Spleen (tissue), 11 donors: ENCODE data around the gene HMGB4. TPM values are rescaled to one million over a fixed set of nuclear protein-coding genes. Genes with fewer than 3 reads are reported as not detected.

Source experiments
- DNase-seq: peaks from one replicate; pipeline ENCODE4 v3.0.0-alpha.2; 2020
- H3K27ac ChIP-seq, 8 donors: fragments of 200-600 bp; sonication (generic) in 7 of 8; 1 replicate in 4 of 8; 2 replicates in 4 of 8; pipeline versions ENCODE4 v1.5.0 to v1.8.0; 2016 to 2021; ENCODE audit warnings: inconsistent platforms in 4 of 8, mild to moderate bottlenecking in 4 of 8, moderate library complexity in 1 of 8
- H3K27me3 ChIP-seq, 7 donors: fragments of 200-600 bp; sonication (generic) in 6 of 7; replicated peaks in 1 of 7; 1 replicate in 4 of 7; 2 replicates in 3 of 7; pipeline versions ENCODE4 v1.5.0 to v1.8.0; 2016 to 2021; ENCODE audit warnings: inconsistent platforms in 3 of 7, mild to moderate bottlenecking in 1 of 7
- H3K36me3 ChIP-seq, 6 donors: fragments of 200-600 bp; sonication (generic) in 5 of 6; 1 replicate in 4 of 6; 2 replicates in 2 of 6; pipeline versions ENCODE4 v1.5.0 to v1.8.0; 2016 to 2021; ENCODE audit warnings: inconsistent platforms in 2 of 6
- H3K4me1 ChIP-seq, 6 donors: fragments of 200-600 bp; sonication (generic) in 5 of 6; 1 replicate in 3 of 6; 2 replicates in 3 of 6; pipeline versions ENCODE4 v1.5.0 to v1.8.0; 2016 to 2021; ENCODE audit warnings: inconsistent platforms in 3 of 6
- H3K4me3 ChIP-seq, 8 donors: fragments of 200-600 bp; sonication (generic) in 7 of 8; 1 replicate in 4 of 8; 2 replicates in 4 of 8; pipeline versions ENCODE4 v1.5.0 to v1.8.0; 2016 to 2021; ENCODE audit warnings: inconsistent platforms in 4 of 8, mild to moderate bottlenecking in 4 of 8, moderate library complexity in 2 of 8
- H3K9me3 ChIP-seq, 8 donors: fragments of 200-600 bp; sonication (generic) in 7 of 8; 1 replicate in 4 of 8; 2 replicates in 4 of 8; pipeline versions ENCODE4 v1.5.0 to v1.8.0; 2016 to 2021; ENCODE audit warnings: inconsistent platforms in 4 of 8
- POLR2A ChIP-seq, 3 donors: fragments of 450-650 bp; IDR thresholded peaks; one replicate each; pipeline ENCODE4 v1.5.1; 2017; ENCODE audit warnings: antibody characterized with exemption in 3 of 3, mild to moderate bottlenecking in 1 of 3
- POLR2AphosphoS5 ChIP-seq, 3 donors: sonication (generic); formaldehyde crosslinking; IDR thresholded peaks; one replicate each; pipeline ENCODE4 v1.5.1; 2017; ENCODE audit warnings: antibody characterized with exemption in 3 of 3
- WGBS, 5 donors: extraction: QIAGEN DNeasy Blood & Tissue Kit in 3 of 5; methylation state at CpG; one replicate each; pipeline versions ENCODE4 v1.1.5 to v1.1.7; 2013 to 2018; 5-methylcytosine and 5-hydroxymethylcytosine counted together
- intact Hi-C: fragments of 100-400 bp; cut with DNase I; formaldehyde crosslinking; loops from one replicate; pipeline ENCODE4 v1.15.0; 2023; ENCODE audit warnings: low total_unique reads
- polyA plus RNA-seq, 3 donors: library from polyadenylated mRNA; stranded (reverse); fragments of 200-250 nt; gene quantifications; one replicate each; pipeline ENCODE4 v1.2.1, GENCODE V29; 2013
- total RNA-seq, 7 donors: library from RNA; depleted of rRNA in 3 of 7; stranded (reverse); fragments of >200 nt in 3 of 7; fragmentation: NEBNext Ultra II Directional in 4 of 7; extraction: Animal tissue kit (Norgen Biotek cat#: 25700) in 4 of 7; gene quantifications; one replicate each; pipeline versions ENCODE4 v1.1.0 to v1.2.1, GENCODE V29; 2016 to 2021
- TF ChIP-seq, protein P1 (sequence below), 11 experiments: fragments of 200-600 bp in 7 of 11; fragments of 450-650 bp in 4 of 11; sonication (generic) in 4 of 11; IDR thresholded peaks in 8 of 11; conservative IDR thresholded peaks in 3 of 11; 1 replicate in 7 of 11; 2 replicates in 4 of 11; pipeline versions ENCODE4 v1.4.0 to v1.8.0; 2016 to 2021; ENCODE audit warnings: antibody characterized with exemption in 11 of 11, inconsistent platforms in 4 of 11, mild to moderate bottlenecking in 1 of 11
- donor health status: healthy with polysubstance abuse.
- donor health status: DM: no; HTN: no; CAD: no; lungs with moderate emphysema.
- donor health status: DM: no; HTN: no; CAD: no.
- donor health status: Bipolar disorder and iron deficiency.
- donor health status: healthy.
- donor health status: DM: no; HTN: no; CAD: no.
- donor health status: DM: yes; HTN: yes; CAD: no.

HMGB4 gene
- total and polyA plus RNA-seq, 10 donors: not detected

DNA sequence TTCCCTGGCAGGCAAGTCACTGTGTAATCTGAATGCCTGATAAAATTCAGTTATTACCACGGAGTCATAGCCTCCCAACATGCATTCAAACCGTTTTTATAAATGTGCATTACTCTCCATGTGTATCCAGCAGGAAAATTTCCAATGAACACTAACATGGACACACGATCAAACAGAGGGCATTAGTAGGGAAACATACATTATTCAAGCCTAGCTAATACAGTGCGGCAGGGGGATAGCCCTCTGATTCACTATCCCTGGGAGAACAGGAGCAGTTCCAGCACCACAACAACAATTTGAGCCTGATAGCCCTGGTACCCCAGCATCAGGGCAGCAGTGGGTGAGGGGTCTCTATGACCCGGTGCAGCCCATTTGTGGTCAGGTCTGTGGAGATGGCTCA is 35.8 kb upstream of the HMGB4 start:
- TF ChIP-seq, protein P1, sequence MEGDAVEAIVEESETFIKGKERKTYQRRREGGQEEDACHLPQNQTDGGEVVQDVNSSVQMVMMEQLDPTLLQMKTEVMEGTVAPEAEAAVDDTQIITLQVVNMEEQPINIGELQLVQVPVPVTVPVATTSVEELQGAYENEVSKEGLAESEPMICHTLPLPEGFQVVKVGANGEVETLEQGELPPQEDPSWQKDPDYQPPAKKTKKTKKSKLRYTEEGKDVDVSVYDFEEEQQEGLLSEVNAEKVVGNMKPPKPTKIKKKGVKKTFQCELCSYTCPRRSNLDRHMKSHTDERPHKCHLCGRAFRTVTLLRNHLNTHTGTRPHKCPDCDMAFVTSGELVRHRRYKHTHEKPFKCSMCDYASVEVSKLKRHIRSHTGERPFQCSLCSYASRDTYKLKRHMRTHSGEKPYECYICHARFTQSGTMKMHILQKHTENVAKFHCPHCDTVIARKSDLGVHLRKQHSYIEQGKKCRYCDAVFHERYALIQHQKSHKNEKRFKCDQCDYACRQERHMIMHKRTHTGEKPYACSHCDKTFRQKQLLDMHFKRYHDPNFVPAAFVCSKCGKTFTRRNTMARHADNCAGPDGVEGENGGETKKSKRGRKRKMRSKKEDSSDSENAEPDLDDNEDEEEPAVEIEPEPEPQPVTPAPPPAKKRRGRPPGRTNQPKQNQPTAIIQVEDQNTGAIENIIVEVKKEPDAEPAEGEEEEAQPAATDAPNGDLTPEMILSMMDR (IDR thresholded peaks at IDR 0.05 in 8 of 11, conservative IDR thresholded peaks at IDR 0.05 in 3 of 11): no peak
- TF ChIP-seq POLR2AphosphoS5 (IDR thresholded peaks at IDR 0.05): no peak
- no peak for TF ChIP-seq POLR2A (IDR thresholded peaks at IDR 0.05)
- peaks cover 0 to 31% (median 0%) of the 10 kb centered on the region in 7 donors for H3K27me3 ChIP-seq

GRCh38 chr1:33828654-33829053 is 35.2 kb upstream of the HMGB4 start:
- Histone ChIP-seq H3K36me3 (no peaks in the 10 kb centered on the region), H3K4me1 (no peaks in the 10 kb centered on the region), H3K27ac (no peak overlapping the region), H3K4me3 (no peak overlapping the region), H3K27me3 (peaks cover 0 to 25% (median 0%) of the 10 kb centered on the region in 7 donors), H3K9me3 (peaks cover 0 to 12% (median 0%) of the 10 kb centered on the region in 8 donors)
- intact Hi-C loops: no loop called here
- TF ChIP-seq POLR2A (IDR thresholded peaks at IDR 0.05) (no peak), POLR2AphosphoS5 (IDR thresholded peaks at IDR 0.05) (no peak)
- TF ChIP-seq, protein P1 (IDR thresholded peaks at IDR 0.05 in 8 of 11, conservative IDR thresholded peaks at IDR 0.05 in 3 of 11): no peak
- DNase-seq: no peak
- 72 to 90% (median 79%) methylated on average over 4 to 5 of the region's 5 CpGs for WGBS, 5 donors

More for the DNA sequence above, 35.8 kb upstream of the HMGB4 start:
- no peak overlapping the region for H3K4me3 ChIP-seq
- 42 to 68% (median 59%) methylated on average over 5 of the region's 5 CpGs for WGBS, 5 donors
- no peaks in the 10 kb centered on the region for H3K36me3 ChIP-seq
- DNase-seq: no peak
- peaks cover 0 to 12% (median 0%) of the 10 kb centered on the region in 8 donors for H3K9me3 ChIP-seq
- no peak overlapping the region for H3K27ac ChIP-seq
- no peaks in the 10 kb centered on the region for H3K4me1 ChIP-seq
- intact Hi-C loops: no loop called here

- 88 to 95% (median 93%) methylated on average over 4 of the region's 4 CpGs for WGBS, 5 donors
- intact Hi-C loops: no loop called here
- no peak overlapping the region for H3K27ac ChIP-seq
- DNase-seq: no peak
- peaks cover 0 to 11% (median 0%) of the 10 kb centered on the region in 8 donors for H3K9me3 ChIP-seq
- H3K36me3 ChIP-seq: no peaks in the 10 kb centered on the region
- no peaks in the 10 kb centered on the region for H3K27me3 ChIP-seq
- TF ChIP-seq POLR2AphosphoS5 (IDR thresholded peaks at IDR 0.05): no peak
- no peak for TF ChIP-seq POLR2A (IDR thresholded peaks at IDR 0.05)
- TF ChIP-seq, protein P1 (IDR thresholded peaks at IDR 0.05 in 8 of 11, conservative IDR thresholded peaks at IDR 0.05 in 3 of 11): no peak
- H3K4me1 ChIP-seq: no peaks in the 10 kb centered on the region
- H3K4me3 ChIP-seq: no peak overlapping the region
These were observed 27.0 kb upstream of the HMGB4 start for GRCh38 chr1:33836911-33837310.

DNA sequence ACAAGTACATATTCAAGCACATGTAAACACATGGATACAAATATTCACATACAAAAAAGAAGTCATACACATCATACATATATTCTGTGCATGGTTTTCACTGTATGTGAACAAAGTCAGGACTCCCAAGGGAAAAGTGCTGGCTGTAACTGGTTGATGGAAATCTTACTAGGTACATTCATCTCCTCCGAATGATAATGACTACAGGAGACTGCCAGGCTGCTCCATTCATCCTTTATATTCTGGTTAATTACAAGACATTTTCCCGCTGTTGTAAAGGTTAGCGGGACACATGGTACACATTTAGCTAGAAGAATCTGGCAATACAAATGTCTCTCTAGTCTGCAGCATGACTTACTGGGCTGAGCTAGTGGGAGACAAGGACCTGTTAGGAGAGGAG is 26.2 kb upstream of the HMGB4 start:
- H3K9me3 ChIP-seq: peaks cover 0 to 11% (median 0%) of the 10 kb centered on the region in 8 donors
- no peak overlapping the region for H3K27ac ChIP-seq
- no peaks in the 10 kb centered on the region for H3K27me3 ChIP-seq
- TF ChIP-seq POLR2AphosphoS5 (IDR thresholded peaks at IDR 0.05): no peak
- TF ChIP-seq, protein P1 (IDR thresholded peaks at IDR 0.05 in 8 of 11, conservative IDR thresholded peaks at IDR 0.05 in 3 of 11): no peak
- no peak for TF ChIP-seq POLR2A (IDR thresholded peaks at IDR 0.05)
- 85 to 92% (median 90%) methylated on average over 3 of the region's 3 CpGs for WGBS, 5 donors
- no peaks in the 10 kb centered on the region for H3K4me1 ChIP-seq
- no peaks in the 10 kb centered on the region for H3K36me3 ChIP-seq
- DNase-seq: no peak
- intact Hi-C loops: no loop called here
- no peak overlapping the region for H3K4me3 ChIP-seq
